Posterior cingulate gyrus (tissue), 11 donors: ENCODE measurements around the gene FHAD1.

ENCODE experiments used
- DNase-seq, 10 donors: peaks; one replicate each; pipeline versions ENCODE4 v3.0.0 to v3.0.0-alpha.2; 2020 to 2021; ENCODE audit warnings: mixed read lengths in 3 of 10
- intact Hi-C: fragments of 100-400 bp; cut with DNase I; formaldehyde crosslinking; loops from one replicate; pipeline ENCODE4 v1.15.1; 2023

The FHAD1 gene

GRCh38 chr1:15337656-15338402 lies 90.8 kb downstream of the FHAD1 start:
- DNase-seq = peak in 1 of 10 donors; percentile 2
- intact Hi-C loops = no loop called here

GRCh38 chr1:15339570-15339969 lies 92.5 kb downstream of the FHAD1 start:
- intact Hi-C loops = no loop called here
- DNase-seq = no peak

GRCh38 chr1:15341228-15341627 lies 94.2 kb downstream of the FHAD1 start:
- intact Hi-C loops = no loop called here

GRCh38 chr1:15341634-15342407 lies 94.8 kb downstream of the FHAD1 start:
- no peak for DNase-seq
- intact Hi-C loops = no loop called here

More at GRCh38 chr1:15341228-15341627, 94.2 kb downstream of the FHAD1 start:
- no peak for DNase-seq

- DNase-seq = peak in 1 of 10 donors; percentile 12
- intact Hi-C loops = no loop called here
Measured at GRCh38 chr1:15342408-15342967, 95.5 kb downstream of the FHAD1 start.

GRCh38 chr1:15343099-15343498 lies 96.1 kb downstream of the FHAD1 start:
- intact Hi-C loops = no loop called here
- DNase-seq = peak in 2 of 10 donors; percentile 54 to 66

GRCh38 chr1:15343729-15344128 lies 96.7 kb downstream of the FHAD1 start:
- peak in 2 of 10 donors; percentile 63 to 78 for DNase-seq
- intact Hi-C loops = no loop called here

GRCh38 chr1:15344380-15344779 lies 97.4 kb downstream of the FHAD1 start:
- intact Hi-C loops = no loop called here
- DNase-seq = no peak

- intact Hi-C loops = no loop called here
- DNase-seq = peak in 2 of 10 donors; percentile 63 to 73
Measured at GRCh38 chr1:15344800-15345704, 98.0 kb downstream of the FHAD1 start.

GRCh38 chr1:15345705-15346345 lies 98.8 kb downstream of the FHAD1 start:
- DNase-seq = peak in 4 of 10 donors; percentile 18 to 79 (median 42)
- intact Hi-C loops = no loop called here

- peak in 2 of 10 donors; percentile 3 to 46 for DNase-seq
- intact Hi-C loops = no loop called here
Measured at GRCh38 chr1:15346346-15347030, 99.5 kb downstream of the FHAD1 start.

- intact Hi-C loops = no loop called here
- DNase-seq = peak in 1 of 10 donors; percentile 26
Measured at GRCh38 chr1:15347182-15347581, 100.2 kb downstream of the FHAD1 start.

GRCh38 chr1:15348648-15349047 lies 101.6 kb downstream of the FHAD1 start:
- intact Hi-C loops = no loop called here
- peak in 2 of 10 donors; percentile 29 to 30 for DNase-seq

GRCh38 chr1:15349133-15349532 lies 102.1 kb downstream of the FHAD1 start:
- intact Hi-C loops = no loop called here
- peak in 2 of 10 donors; percentile 9 to 31 for DNase-seq

- intact Hi-C loops = no loop called here
- DNase-seq = peak in 2 of 10 donors; percentile 21 to 48
Measured at GRCh38 chr1:15350151-15350550, 103.1 kb downstream of the FHAD1 start.

- intact Hi-C loops = no loop called here
- DNase-seq = peak in 2 of 10 donors; percentile 35 to 67
Measured at GRCh38 chr1:15350551-15351200, 103.7 kb downstream of the FHAD1 start.

- peak in 2 of 10 donors; percentile 12 to 35 for DNase-seq
- intact Hi-C loops = no loop called here
Measured at GRCh38 chr1:15351310-15351709, 104.3 kb downstream of the FHAD1 start.

GRCh38 chr1:15352128-15352957 lies 105.3 kb downstream of the FHAD1 start:
- intact Hi-C loops = no loop called here
- peak in 2 of 10 donors; percentile 21 to 51 for DNase-seq
